Smooth muscle cell (in vitro differentiated cells): ENCODE measurements around the gene ALOX15. TPM values are rescaled to one million over a fixed set of nuclear protein-coding genes. Genes with fewer than 3 reads are reported as not detected.
"Not testable (repeated sequence)": the region's sequence is repeated elsewhere in the genome, so short reads cannot be mapped to it uniquely, and the experiment has no call there.

Experiments
- DNase-seq: peaks from one replicate; lab custom pipeline; 2025; ENCODE audit not compliant: unreplicated experiment; lab: John Stamatoyannopoulos, UW
- H2AFZ ChIP-seq: fragments of 200-600 bp; sonication (generic); 2 replicates; pipeline ENCODE4 v1.6.0; 2016; ENCODE audit warnings: antibody characterized with exemption, low read depth, mild to moderate bottlenecking
- H3F3A ChIP-seq: fragments of 200-600 bp; sonication (generic); 2 replicates; pipeline ENCODE4 v1.6.0; 2017; ENCODE audit warnings: antibody characterized with exemption, low read depth
- H3K27ac ChIP-seq: fragments of 200-600 bp; sonication (generic); 2 replicates; pipeline ENCODE4 v1.5.1; 2016; ENCODE audit warnings: low read depth, mild to moderate bottlenecking
- H3K27me3 ChIP-seq: fragments of 200-600 bp; sonication (generic); 2 replicates; pipeline ENCODE4 v1.6.1; 2016; ENCODE audit warnings: low read depth, mild to moderate bottlenecking
- H3K36me3 ChIP-seq: fragments of 200-600 bp; sonication (generic); 2 replicates; pipeline ENCODE4 v1.5.1; 2016; ENCODE audit warnings: low read depth
- H3K4me1 ChIP-seq: fragments of 200-600 bp; sonication (generic); 2 replicates; pipeline ENCODE4 v1.5.1; 2016; ENCODE audit warnings: low read depth
- H3K4me2 ChIP-seq: fragments of 200-600 bp; sonication (generic); 2 replicates; pipeline ENCODE4 v1.6.0; 2016; ENCODE audit warnings: mild to moderate bottlenecking
- H3K4me3 ChIP-seq: fragments of 200-600 bp; sonication (generic); 2 replicates; pipeline ENCODE4 v1.5.1; 2016; ENCODE audit warnings: mild to moderate bottlenecking
- H3K79me2 ChIP-seq: fragments of 200-600 bp; sonication (generic); 2 replicates; pipeline ENCODE4 v1.6.0; 2016; ENCODE audit warnings: low read depth, mild to moderate bottlenecking
- H3K9ac ChIP-seq: fragments of 200-600 bp; sonication (generic); 2 replicates; pipeline ENCODE4 v1.6.0; 2016; ENCODE audit warnings: low read depth
- H3K9me3 ChIP-seq: fragments of 200-600 bp; sonication (generic); replicated peaks from 2 replicates; pipeline ENCODE4 v1.5.1; 2016; ENCODE audit warnings: low read depth
- H4K20me1 ChIP-seq: fragments of 200-600 bp; sonication (generic); 2 replicates; pipeline ENCODE4 v1.6.0; 2016; ENCODE audit warnings: low read depth
- WGBS: methylation state at CpG from one replicate; pipeline ENCODE4 v1.1.7; 2016; ENCODE audit warnings: low lambda C conversion rate; 5-methylcytosine and 5-hydroxymethylcytosine counted together
- polyA plus RNA-seq: library from polyadenylated mRNA; unstranded; fragments of >200 nt; fragmentation: Nextera tagmentation; extraction: Ambion mirVana; gene quantifications from 2 replicates; pipeline ENCODE4 v1.2.1, GENCODE V29; 2016
- total RNA-seq: library from RNA; depleted of rRNA; stranded (reverse); fragments of >200 nt; gene quantifications from 2 replicates; pipeline ENCODE4 v1.2.3, GENCODE V29; 2014
- TF ChIP-seq, protein P1 (sequence below): fragments of 200-600 bp; sonication (generic); IDR thresholded peaks from 2 replicates; pipeline ENCODE4 v1.5.1; 2017; ENCODE audit warnings: borderline replicate concordance, mild to moderate bottlenecking, antibody characterized with exemption; ENCODE audit not compliant: insufficient read depth, poor library complexity, severe bottlenecking

ALOX15 gene
- total and polyA plus RNA-seq, 2 experiments from 2014 or later = 0.32 TPM; not detected in 1

DNA sequence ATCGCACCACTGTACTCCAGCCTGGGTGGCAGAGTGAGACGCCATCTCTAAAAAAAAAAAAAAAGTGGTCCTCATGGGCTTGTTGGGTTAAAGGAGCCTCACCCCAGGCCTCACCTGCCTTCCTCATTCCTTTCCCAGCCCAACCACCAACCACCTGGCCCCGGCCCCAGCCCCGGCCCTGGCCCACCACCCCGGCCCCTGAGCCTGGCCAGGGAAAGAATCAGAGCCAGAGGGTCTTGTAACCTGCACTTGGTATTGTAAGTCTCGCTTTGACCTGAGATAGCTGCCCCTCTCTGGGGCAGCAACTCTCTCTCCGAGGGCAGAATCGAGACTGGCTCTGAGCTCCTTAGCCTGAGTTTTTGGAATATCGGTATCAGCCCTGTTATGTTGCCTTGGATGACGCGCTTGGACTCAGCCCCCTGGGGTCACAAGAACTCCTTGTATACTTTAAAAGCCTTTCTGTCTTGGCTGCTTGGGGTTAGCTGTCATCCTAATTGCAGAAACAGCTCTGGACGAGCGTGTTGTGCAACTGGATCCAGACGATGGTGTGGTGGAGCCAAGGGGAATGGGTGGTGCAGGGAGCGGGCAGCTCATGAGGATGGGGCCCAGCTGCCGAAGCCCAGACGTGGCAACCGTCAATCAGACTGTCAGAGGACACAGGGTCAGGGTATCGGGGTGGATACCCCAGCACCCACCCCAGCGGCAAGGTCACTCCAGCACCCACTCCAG lies 42.5 kb downstream of the ALOX15 start:
- Histone ChIP-seq H4K20me1 (no peaks in the 10 kb centered on the region), H3K4me2 (peak overlapping the region; percentile 36), H3K27ac (peak overlapping the region; percentile 1)

DNA sequence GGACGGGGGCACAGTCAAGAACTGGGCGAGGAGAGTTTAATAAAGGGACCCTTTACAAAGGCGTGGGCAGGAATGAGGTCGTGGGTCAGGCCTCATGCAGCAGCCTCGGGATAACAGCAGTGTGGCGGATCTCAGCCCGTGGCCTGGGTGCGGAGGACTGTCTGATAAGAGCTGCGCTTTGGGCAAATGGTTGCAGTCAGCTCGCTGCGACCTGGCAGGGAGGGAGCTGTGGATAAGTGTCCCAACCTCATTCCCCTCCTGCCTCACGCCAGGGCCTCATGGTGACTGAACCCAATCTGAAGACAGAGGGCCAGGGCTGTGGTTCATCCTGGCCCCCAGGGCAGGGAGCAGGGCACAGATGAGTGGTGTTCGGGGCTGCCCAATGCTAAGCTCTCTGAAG lies 43.5 kb downstream of the ALOX15 start:
- DNase-seq = no peak
- Histone ChIP-seq H3K4me2 (peak overlapping the region; percentile 36), H3K79me2 (no peaks in the 10 kb centered on the region), H3K9ac (no peak overlapping the region), H4K20me1 (no peaks in the 10 kb centered on the region), H3K27ac (no peak overlapping the region), H3K27me3 (no peaks in the 10 kb centered on the region), H3K36me3 (no peaks in the 10 kb centered on the region), H3K4me3 (no peak overlapping the region), H3F3A (peaks cover 14% of the 10 kb centered on the region), H3K4me1 (peaks cover 30% of the 10 kb centered on the region), H2AFZ (no peak overlapping the region), H3K9me3 (no peaks in the 10 kb centered on the region)
- 55% methylated on average over 13 of the region's 13 CpGs for WGBS
- TF ChIP-seq, protein P1, sequence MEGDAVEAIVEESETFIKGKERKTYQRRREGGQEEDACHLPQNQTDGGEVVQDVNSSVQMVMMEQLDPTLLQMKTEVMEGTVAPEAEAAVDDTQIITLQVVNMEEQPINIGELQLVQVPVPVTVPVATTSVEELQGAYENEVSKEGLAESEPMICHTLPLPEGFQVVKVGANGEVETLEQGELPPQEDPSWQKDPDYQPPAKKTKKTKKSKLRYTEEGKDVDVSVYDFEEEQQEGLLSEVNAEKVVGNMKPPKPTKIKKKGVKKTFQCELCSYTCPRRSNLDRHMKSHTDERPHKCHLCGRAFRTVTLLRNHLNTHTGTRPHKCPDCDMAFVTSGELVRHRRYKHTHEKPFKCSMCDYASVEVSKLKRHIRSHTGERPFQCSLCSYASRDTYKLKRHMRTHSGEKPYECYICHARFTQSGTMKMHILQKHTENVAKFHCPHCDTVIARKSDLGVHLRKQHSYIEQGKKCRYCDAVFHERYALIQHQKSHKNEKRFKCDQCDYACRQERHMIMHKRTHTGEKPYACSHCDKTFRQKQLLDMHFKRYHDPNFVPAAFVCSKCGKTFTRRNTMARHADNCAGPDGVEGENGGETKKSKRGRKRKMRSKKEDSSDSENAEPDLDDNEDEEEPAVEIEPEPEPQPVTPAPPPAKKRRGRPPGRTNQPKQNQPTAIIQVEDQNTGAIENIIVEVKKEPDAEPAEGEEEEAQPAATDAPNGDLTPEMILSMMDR = no peak

More for the DNA sequence above, 42.5 kb downstream of the ALOX15 start:
- WGBS = 24% methylated on average over 19 of the region's 20 CpGs
- no peak for DNase-seq
- TF ChIP-seq, protein P1 = no peak
- H3K36me3 ChIP-seq = no peaks in the 10 kb centered on the region
- no peaks in the 10 kb centered on the region for H3K79me2 ChIP-seq
- peaks cover 14% of the 10 kb centered on the region for H3F3A ChIP-seq
- H3K9me3 ChIP-seq = no peaks in the 10 kb centered on the region
- H3K27me3 ChIP-seq = no peaks in the 10 kb centered on the region
- no peak overlapping the region for H2AFZ ChIP-seq
- H3K4me1 ChIP-seq = peaks cover 30% of the 10 kb centered on the region
- no peak overlapping the region for H3K4me3 ChIP-seq
- no peak overlapping the region for H3K9ac ChIP-seq

DNA sequence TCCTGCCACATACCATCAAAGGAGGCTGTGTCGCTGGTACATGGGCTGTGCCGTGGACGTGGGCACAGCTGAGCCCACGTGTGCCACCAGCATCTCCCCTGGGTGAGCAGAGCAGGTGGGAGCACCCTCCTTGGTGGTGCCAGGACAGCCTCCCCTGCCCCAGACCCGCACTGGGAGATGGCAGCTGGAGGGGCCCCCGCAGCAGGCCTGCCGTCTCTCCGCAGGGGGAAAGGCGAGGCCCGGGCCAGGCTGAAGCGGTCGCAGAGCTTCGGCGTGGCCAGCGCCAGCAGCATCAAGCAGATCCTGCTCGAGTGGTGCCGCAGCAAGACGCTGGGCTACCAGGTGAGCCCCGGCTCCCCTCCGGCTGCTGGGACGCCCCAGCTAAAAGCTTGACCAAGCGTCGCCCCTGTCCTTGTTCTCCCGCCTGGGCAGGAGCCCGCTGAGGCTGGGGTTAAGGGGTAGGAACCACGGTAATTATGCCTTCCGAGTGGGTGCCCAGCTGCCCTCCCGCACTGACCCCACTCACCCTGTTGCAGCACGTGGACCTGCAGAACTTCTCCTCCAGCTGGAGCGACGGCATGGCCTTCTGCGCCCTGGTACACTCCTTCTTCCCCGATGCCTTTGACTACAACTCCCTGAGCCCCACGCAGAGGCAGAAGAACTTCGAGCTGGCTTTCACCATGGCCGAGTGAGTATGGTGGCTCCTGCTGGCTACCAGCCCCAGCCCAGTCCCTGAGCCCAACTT lies 44.7 kb downstream of the ALOX15 start:
- H2AFZ ChIP-seq = no peak overlapping the region
- peaks cover 7% of the 10 kb centered on the region for H3K79me2 ChIP-seq
- H3F3A ChIP-seq = peaks cover 14% of the 10 kb centered on the region

DNA sequence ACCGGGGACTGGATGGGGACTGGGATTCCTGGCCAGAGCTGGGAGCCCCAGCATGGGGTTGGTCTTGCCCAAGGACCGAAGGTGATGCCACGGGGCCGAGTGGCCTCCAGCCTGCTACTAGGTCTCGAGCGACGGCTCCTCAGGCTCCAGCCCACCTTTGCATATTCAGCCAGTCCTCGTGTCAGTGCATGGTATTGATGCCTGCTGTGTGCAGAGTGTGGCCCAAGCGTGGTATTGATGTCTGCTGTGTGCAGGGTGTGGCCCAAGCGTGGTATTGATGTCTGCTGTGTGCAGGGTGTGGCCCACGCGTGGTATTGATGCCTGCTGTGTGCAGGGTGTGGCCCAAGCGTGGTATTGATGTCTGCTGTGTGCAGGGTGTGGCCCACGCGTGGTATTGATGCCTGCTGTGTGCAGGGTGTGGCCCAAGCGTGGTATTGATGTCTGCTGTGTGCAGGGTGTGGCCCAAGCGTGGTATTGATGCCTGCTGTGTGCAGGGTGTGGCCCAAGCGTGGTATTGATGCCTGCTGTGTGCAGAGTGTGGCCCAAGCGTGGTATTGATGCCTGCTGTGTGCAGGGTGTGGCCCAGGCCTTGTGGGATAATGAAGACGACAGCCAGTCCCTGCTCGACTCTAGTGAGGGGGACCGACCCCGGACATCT lies 45.7 kb downstream of the ALOX15 start:
- H3K27me3 ChIP-seq, H3F3A ChIP-seq, H3K4me2 ChIP-seq, H3K27ac ChIP-seq, DNase-seq, H3K9ac ChIP-seq, H4K20me1 ChIP-seq, H2AFZ ChIP-seq, H3K36me3 ChIP-seq, H3K4me3 ChIP-seq, H3K9me3 ChIP-seq: not testable (repeated sequence)
- Histone ChIP-seq H3K79me2 (peaks cover 11% of the 10 kb centered on the region), H3K4me1 (peaks cover 30% of the 10 kb centered on the region)
- 96% methylated on average over 23 of the region's 23 CpGs for WGBS

More for the DNA sequence above, 44.7 kb downstream of the ALOX15 start:
- TF ChIP-seq, protein P1 = no peak
- no peak overlapping the region for H3K9ac ChIP-seq
- no peak overlapping the region for H3K4me2 ChIP-seq
- H4K20me1 ChIP-seq = no peaks in the 10 kb centered on the region
- WGBS = 98% methylated on average over 33 of the region's 36 CpGs
- H3K27me3 ChIP-seq = no peaks in the 10 kb centered on the region
- H3K36me3 ChIP-seq = no peaks in the 10 kb centered on the region
- no peak overlapping the region for H3K27ac ChIP-seq
- no peaks in the 10 kb centered on the region for H3K9me3 ChIP-seq
- no peak overlapping the region for H3K4me3 ChIP-seq
- H3K4me1 ChIP-seq = peaks cover 30% of the 10 kb centered on the region
- DNase-seq = no peak
